ENCODE results near the gene TSPAN18.

DNA sequence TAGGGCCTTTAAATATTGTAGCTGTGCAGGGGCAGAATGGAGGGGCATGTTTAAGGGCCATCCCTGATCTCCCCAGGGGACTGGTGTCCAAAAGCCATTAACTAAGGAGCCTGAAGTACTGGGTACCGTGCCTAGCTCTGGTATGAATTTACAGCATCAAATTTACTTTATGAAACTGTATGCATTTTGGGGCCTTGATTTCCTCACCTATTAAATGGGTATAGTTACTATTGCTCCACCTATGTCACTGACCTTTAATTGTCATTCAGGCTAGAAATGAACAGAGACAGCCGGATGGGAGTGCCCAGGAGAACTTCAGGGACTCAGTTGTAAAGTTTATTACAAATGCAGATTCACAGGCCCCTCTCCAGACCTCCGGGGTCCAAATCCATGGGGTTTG is 235.7 kb downstream of the TSPAN18 start:
- TF ChIP-seq, protein P1, sequence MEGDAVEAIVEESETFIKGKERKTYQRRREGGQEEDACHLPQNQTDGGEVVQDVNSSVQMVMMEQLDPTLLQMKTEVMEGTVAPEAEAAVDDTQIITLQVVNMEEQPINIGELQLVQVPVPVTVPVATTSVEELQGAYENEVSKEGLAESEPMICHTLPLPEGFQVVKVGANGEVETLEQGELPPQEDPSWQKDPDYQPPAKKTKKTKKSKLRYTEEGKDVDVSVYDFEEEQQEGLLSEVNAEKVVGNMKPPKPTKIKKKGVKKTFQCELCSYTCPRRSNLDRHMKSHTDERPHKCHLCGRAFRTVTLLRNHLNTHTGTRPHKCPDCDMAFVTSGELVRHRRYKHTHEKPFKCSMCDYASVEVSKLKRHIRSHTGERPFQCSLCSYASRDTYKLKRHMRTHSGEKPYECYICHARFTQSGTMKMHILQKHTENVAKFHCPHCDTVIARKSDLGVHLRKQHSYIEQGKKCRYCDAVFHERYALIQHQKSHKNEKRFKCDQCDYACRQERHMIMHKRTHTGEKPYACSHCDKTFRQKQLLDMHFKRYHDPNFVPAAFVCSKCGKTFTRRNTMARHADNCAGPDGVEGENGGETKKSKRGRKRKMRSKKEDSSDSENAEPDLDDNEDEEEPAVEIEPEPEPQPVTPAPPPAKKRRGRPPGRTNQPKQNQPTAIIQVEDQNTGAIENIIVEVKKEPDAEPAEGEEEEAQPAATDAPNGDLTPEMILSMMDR (IDR thresholded peaks at IDR 0.05): no peak
- TF ChIP-seq POLR2A (IDR thresholded peaks at IDR 0.05): no peak
- TF ChIP-seq EP300 (IDR thresholded peaks at IDR 0.05): no peak

Data from ovary (tissue), 3 donors.